Kasumi-1 (cell line): Measurements from ENCODE around the gene CD8B.
"Not testable (repeated sequence)": the region's sequence is repeated elsewhere in the genome, so short reads cannot be mapped to it uniquely, and the experiment has no call there.

Experiments used
- DNase-seq, 2 experiments: peaks; one replicate each; lab custom pipeline; 2025; lab: John Stamatoyannopoulos, UW

CD8B gene

GRCh38 chr2:86861628-86862379 is at the start of gene CD8B:
TSS of gene CD8B (minus strand) at chr2:86861886. CDS start at chr2:86861865, 21 bp downstream.
- DNase-seq: not testable (repeated sequence)

GRCh38 chr2:86905868-86906267 is 44.2 kb upstream of the CD8B start:
- DNase-seq: not testable (repeated sequence)

GRCh38 chr2:86900687-86901086 is 39.0 kb upstream of the CD8B start:
- DNase-seq: not testable (repeated sequence)

- DNase-seq: not testable (repeated sequence)
These were observed 24.3 kb upstream of the CD8B start for GRCh38 chr2:86886026-86886425.

- DNase-seq: not testable (repeated sequence)
These were observed 21.2 kb upstream of the CD8B start for GRCh38 chr2:86882865-86883264.

GRCh38 chr2:86882118-86882665 is 20.5 kb upstream of the CD8B start:
- DNase-seq: not testable (repeated sequence)

GRCh38 chr2:86878986-86879385 is 17.3 kb upstream of the CD8B start:
- DNase-seq: not testable (repeated sequence)

- DNase-seq: not testable (repeated sequence)
These were observed 9.3 kb upstream of the CD8B start for GRCh38 chr2:86870941-86871340.

- not testable (repeated sequence) for DNase-seq
These were observed 7.3 kb upstream of the CD8B start for GRCh38 chr2:86868895-86869468.

GRCh38 chr2:86862380-86862703 is 656 bp upstream of the CD8B start:
- not testable (repeated sequence) for DNase-seq

GRCh38 chr2:86861175-86861574 is 511 bp downstream of the CD8B start:
- not testable (repeated sequence) for DNase-seq

- DNase-seq: not testable (repeated sequence)
These were observed 1.1 kb downstream of the CD8B start for GRCh38 chr2:86860573-86860972.

- DNase-seq: not testable (repeated sequence)
These were observed 4.0 kb downstream of the CD8B start for GRCh38 chr2:86857688-86858087.

- DNase-seq: not testable (repeated sequence)
These were observed 5.2 kb downstream of the CD8B start for GRCh38 chr2:86856498-86856897.

GRCh38 chr2:86855981-86856380 is 5.7 kb downstream of the CD8B start:
- not testable (repeated sequence) for DNase-seq

- DNase-seq: not testable (repeated sequence)
These were observed 10.1 kb downstream of the CD8B start for GRCh38 chr2:86851581-86851980.

- not testable (repeated sequence) for DNase-seq
These were observed 19.0 kb downstream of the CD8B start for GRCh38 chr2:86842607-86843234.

- DNase-seq: not testable (repeated sequence)
These were observed 20.4 kb downstream of the CD8B start for GRCh38 chr2:86841330-86841729.

GRCh38 chr2:86839871-86840548 is 21.7 kb downstream of the CD8B start:
- not testable (repeated sequence) for DNase-seq

GRCh38 chr2:86839455-86839854 is 22.2 kb downstream of the CD8B start:
- DNase-seq: not testable (repeated sequence)

GRCh38 chr2:86837714-86838113 is 24.0 kb downstream of the CD8B start:
- peak in 1 of 2 experiments; percentile 13 for DNase-seq
